C4-2B (cell line): ENCODE measurements around the gene EPHA2.

Experiments used
- H3K27ac ChIP-seq: fragments of 450-650 bp; 2 replicates; pipeline ENCODE4 v1.5.1; 2017
- ZFX ChIP-seq: fragments of 450-650 bp; IDR thresholded peaks from 2 replicates; pipeline ENCODE4 v1.6.1; 2017
- TF ChIP-seq, protein P1 (sequence below): fragments of 450-650 bp; conservative IDR thresholded peaks from 2 replicates; pipeline ENCODE4 v1.5.1; 2017; ENCODE audit warnings: mild to moderate bottlenecking

EPHA2 gene

DNA sequence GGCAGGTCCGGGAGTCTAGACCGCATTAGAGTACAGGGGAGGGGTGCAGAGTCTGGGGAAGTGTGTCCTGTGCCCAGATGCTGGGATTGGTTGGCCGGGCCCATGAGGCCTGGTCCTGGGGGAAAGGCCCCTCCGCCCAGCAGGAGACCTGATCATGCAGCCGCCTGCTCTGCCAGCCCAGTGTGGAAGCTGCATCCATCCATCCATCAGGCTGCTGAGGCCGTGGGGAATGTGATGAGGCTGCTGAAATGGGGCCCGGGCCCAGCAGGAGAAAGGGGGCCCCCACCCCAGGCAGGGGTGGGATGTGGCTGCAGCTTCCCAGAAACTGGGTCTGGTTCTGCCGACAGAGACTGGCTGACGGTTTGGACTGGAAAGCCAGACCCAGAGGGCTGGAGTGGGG, 37.2 kb downstream of the EPHA2 start:
- peak overlapping the region; percentile 98; the same call in 1 of the 2 replicates for H3K27ac ChIP-seq
- TF ChIP-seq, protein P1, sequence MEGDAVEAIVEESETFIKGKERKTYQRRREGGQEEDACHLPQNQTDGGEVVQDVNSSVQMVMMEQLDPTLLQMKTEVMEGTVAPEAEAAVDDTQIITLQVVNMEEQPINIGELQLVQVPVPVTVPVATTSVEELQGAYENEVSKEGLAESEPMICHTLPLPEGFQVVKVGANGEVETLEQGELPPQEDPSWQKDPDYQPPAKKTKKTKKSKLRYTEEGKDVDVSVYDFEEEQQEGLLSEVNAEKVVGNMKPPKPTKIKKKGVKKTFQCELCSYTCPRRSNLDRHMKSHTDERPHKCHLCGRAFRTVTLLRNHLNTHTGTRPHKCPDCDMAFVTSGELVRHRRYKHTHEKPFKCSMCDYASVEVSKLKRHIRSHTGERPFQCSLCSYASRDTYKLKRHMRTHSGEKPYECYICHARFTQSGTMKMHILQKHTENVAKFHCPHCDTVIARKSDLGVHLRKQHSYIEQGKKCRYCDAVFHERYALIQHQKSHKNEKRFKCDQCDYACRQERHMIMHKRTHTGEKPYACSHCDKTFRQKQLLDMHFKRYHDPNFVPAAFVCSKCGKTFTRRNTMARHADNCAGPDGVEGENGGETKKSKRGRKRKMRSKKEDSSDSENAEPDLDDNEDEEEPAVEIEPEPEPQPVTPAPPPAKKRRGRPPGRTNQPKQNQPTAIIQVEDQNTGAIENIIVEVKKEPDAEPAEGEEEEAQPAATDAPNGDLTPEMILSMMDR, result no peak
- TF ChIP-seq ZFX, result no peak

DNA sequence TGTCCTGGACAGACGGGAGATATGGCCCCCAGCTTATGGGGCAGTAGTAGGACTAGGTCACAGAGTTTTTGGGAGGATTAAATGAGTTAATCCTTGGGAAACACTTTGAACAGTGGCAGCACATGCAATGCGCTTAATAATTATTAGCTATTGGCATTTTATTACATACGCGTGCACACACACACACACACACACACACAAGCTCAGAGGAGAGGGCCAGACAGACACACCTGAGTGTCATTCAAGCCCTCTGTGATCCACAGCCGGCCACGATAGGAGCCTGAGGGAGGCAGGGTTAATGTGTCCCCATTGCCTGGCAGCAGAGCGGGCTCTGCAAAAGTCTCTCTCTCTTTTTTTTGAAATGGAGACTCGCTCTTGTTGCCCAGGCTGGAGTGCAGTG, 37.9 kb downstream of the EPHA2 start:
- no peak for TF ChIP-seq ZFX
- TF ChIP-seq, protein P1, result no peak
- H3K27ac ChIP-seq, result no peak overlapping the region; the same call in 1 of the 2 replicates

DNA sequence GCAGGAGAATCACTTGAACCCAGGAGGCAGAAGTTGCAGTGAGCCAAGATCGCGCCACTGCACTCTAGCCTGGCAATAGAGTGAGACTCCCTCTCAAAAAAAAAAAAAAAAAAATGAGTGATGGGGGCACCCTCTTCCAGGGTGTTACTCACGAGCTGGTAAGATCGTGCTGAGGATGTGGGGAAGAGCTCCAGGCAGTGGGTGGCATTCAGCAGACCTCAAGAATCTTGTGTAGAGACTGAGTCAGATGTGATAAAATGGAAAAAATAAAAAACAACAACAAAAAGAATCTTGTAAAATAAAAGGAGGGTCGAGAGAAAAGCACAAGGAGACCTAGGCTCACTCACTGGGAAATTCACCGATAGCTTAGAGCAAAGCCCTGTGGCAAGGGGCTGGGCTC, 38.5 kb downstream of the EPHA2 start:
- H3K27ac ChIP-seq, result no peak overlapping the region
- TF ChIP-seq, protein P1, result no peak
- no peak for TF ChIP-seq ZFX

DNA sequence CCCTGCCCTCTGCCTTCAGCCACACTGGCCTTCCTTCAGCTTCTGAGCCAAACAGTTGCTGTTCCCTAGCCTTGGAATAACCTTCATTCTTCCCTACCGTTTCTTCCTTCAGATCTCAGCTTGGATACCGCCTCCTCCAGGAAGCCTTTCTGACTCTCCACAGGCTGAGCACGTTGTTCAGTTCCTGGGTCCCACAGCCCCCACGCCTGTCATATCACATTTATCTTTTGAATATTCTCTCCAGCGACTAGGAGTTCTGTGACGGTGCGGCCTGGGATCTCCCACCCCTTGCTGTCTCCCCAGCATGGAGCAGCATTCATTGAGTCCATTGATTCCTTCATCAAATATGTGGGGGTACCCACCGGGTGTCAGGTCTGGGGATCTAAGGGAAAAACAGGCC, 39.2 kb downstream of the EPHA2 start:
- no peak for TF ChIP-seq ZFX
- TF ChIP-seq, protein P1, result no peak

DNA sequence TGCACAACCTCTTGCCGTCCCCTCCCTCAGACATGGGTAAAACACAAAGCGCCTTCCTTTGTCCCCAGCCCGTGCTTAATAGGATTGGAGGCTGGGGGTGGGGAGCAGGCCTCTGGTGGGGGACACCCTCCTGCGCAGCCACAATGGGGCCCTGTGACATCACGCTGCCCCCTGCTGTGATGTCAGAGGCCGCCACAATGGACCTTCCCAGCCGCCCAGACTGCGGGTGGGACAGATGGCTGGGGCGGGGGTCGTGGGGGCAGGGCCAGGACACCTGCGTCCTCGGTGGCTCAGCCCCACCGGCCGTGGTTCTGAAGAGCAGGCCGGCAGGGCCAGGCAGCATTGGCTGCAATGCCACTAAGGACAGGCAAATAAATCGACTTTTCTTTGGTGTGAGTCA, 39.9 kb downstream of the EPHA2 start:
- no peak for TF ChIP-seq ZFX
- TF ChIP-seq, protein P1, result no peak
- no peak overlapping the region for H3K27ac ChIP-seq

More for the DNA sequence above, 39.2 kb downstream of the EPHA2 start:
- H3K27ac ChIP-seq, result no peak overlapping the region

DNA sequence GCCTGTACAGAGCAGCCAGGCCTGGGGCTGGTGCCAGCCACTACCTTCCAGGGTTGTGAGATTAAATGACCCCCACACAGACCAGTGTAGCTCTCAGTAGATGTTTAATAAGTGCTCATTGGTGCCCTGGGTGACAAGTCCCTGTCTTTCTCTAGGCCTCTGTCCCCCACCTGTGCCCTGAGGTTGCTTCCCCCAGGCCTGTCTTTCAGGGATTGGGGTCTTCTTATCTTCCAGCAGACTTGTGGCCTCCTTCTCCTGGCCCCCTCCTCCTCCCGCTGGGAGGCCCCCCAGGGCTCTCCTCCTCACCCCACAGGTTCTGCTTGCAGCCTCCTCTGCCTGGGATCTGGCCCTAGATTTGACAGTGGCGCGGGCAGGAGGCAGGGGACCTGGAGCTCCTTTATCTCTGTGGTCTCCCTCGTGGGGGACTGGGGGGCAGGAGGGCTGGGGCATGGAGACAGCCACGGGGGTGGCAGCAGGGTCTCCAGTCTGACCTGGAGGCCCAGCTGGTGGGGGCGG, 40.3 kb downstream of the EPHA2 start:
- TF ChIP-seq, protein P1, result no peak
- no peak for TF ChIP-seq ZFX
- no peak overlapping the region for H3K27ac ChIP-seq

DNA sequence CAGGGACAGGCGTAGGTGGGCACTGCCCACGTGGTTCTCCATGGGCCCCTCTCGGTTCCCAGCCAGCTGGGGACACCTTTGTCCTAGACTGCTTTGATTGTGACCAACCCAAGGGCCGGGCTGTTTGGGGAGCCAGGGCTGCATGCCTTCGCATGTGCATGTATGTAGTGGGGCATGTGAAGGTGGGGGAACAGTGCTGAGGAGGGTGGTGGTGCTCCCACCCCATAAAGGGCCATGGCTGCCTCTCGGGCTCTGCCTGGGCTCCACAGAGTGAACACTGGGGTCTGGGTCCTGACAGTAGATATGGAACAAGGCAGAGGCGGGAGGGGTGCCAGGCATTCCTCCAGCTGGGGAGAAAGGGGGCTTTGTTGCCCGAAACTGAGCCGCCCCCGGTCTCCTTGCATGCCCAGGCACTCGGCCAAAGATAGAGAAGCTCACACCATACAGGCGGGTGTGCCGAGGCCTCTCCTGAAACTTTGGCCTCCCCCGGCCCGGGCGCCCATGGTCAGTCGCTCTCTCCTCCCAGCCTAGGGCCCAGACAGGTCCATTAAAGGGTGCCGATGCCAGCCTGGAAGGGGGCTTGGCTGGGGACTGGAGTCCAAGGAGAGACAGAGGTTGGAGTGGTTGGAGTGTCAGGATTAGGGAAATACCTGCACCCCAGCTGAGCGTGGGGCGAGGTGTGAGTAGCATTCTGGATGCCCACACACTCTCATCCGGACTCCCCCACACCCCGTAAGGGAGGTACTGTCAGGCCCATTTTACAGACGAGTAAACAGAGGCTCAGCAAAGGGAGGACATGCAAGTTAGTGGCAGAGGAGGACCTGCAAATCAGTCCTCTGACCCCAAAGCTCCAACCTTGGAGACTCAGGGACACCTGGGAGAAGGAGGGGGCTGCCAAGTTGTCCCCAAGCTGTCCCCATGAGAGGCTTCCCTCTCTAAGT, 41.1 kb downstream of the EPHA2 start:
- TF ChIP-seq, protein P1, result no peak
- no peak for TF ChIP-seq ZFX
- no peak overlapping the region for H3K27ac ChIP-seq
